GM23338 (cell line): ENCODE measurements around the gene FGF3. TPM values are rescaled to one million over a fixed set of nuclear protein-coding genes. Genes with fewer than 3 reads are reported as not detected.

Experiments used
- ATAC-seq: fragments of 200-7000 bp; cut with Tn5 transposase; 3 replicates; pipeline ENCODE4 v1.9.1; 2020
- DNase-seq: peaks from one replicate; pipeline ENCODE4 v3.0.0-alpha.2; 2015; ENCODE audit warnings: low spot score
- H2AFZ ChIP-seq: fragments of 200-600 bp; sonication (generic); 2 replicates; pipeline ENCODE4 v1.8.0; 2016; ENCODE audit warnings: antibody characterized with exemption, mild to moderate bottlenecking, moderate library complexity
- H3F3A ChIP-seq: fragments of 200-600 bp; sonication (generic); replicated peaks from 2 replicates; pipeline ENCODE4 v1.8.0; 2017; ENCODE audit warnings: antibody characterized with exemption, mixed run types, low read depth
- H3K27ac ChIP-seq: fragments of 200-600 bp; sonication (generic); 2 replicates; pipeline ENCODE4 v1.6.1; 2016; ENCODE audit warnings: low read depth
- H3K27me3 ChIP-seq: fragments of 200-600 bp; sonication (generic); 2 replicates; pipeline ENCODE4 v1.8.0; 2016; ENCODE audit warnings: mild to moderate bottlenecking, mixed run types, moderate library complexity; ENCODE audit not compliant: insufficient read depth
- H3K36me3 ChIP-seq: fragments of 200-600 bp; sonication (generic); 2 replicates; pipeline ENCODE4 v1.8.0; 2016; ENCODE audit warnings: mild to moderate bottlenecking; ENCODE audit not compliant: insufficient read depth
- H3K4me1 ChIP-seq: fragments of 200-600 bp; sonication (generic); 2 replicates; pipeline ENCODE4 v1.8.0; 2016; ENCODE audit warnings: mild to moderate bottlenecking, moderate library complexity; ENCODE audit not compliant: insufficient read depth
- H3K4me2 ChIP-seq: fragments of 200-600 bp; sonication (generic); 2 replicates; pipeline ENCODE4 v1.7.1; 2017; ENCODE audit warnings: mixed run types
- H3K4me3 ChIP-seq: fragments of 200-600 bp; sonication (generic); 2 replicates; pipeline ENCODE4 v1.6.1; 2016; ENCODE audit warnings: mixed run types
- H3K79me2 ChIP-seq: fragments of 200-600 bp; sonication (generic); replicated peaks from 2 replicates; pipeline ENCODE4 v1.8.0; 2017; ENCODE audit warnings: mild to moderate bottlenecking; ENCODE audit not compliant: insufficient read depth
- H3K9me2 ChIP-seq: fragments of 200-600 bp; sonication (generic); 2 replicates; pipeline ENCODE4 v1.8.0; 2017; ENCODE audit not compliant: insufficient read depth
- H4K20me1 ChIP-seq: fragments of 200-600 bp; sonication (generic); replicated peaks from 2 replicates; pipeline ENCODE4 v1.8.0; 2017; ENCODE audit warnings: mild to moderate bottlenecking; ENCODE audit not compliant: insufficient read depth
- H3K27ac Mint-ChIP-seq: 2 replicates; pipeline ENCODE4 v1.8.0; 2020; ENCODE audit warnings: inconsistent platforms, mild to moderate bottlenecking, moderate library complexity, mixed read lengths
- H3K27me3 Mint-ChIP-seq: 3 replicates; pipeline ENCODE4 v1.8.0; 2022; ENCODE audit warnings: low read depth, mild to moderate bottlenecking, moderate library complexity, mixed read lengths, inconsistent platforms; ENCODE audit not compliant: insufficient read depth, poor library complexity
- H3K36me3 Mint-ChIP-seq: 3 replicates; pipeline ENCODE4 v1.8.0; 2021; ENCODE audit warnings: low read depth, mild to moderate bottlenecking, inconsistent platforms, moderate library complexity, mixed read lengths
- H3K4me1 Mint-ChIP-seq: 3 replicates; pipeline ENCODE4 v1.8.0; 2020; ENCODE audit warnings: mild to moderate bottlenecking, inconsistent platforms, mixed read lengths
- H3K4me3 Mint-ChIP-seq: 3 replicates; pipeline ENCODE4 v1.8.0; 2021; ENCODE audit warnings: moderate library complexity, mild to moderate bottlenecking, inconsistent platforms, mixed read lengths
- H3K9me3 Mint-ChIP-seq: 3 replicates; pipeline ENCODE4 v1.8.0; 2020; ENCODE audit warnings: moderate library complexity, mild to moderate bottlenecking, inconsistent platforms, mixed read lengths
- CTCF ChIP-seq, 2 experiments: fragments of 200-600 bp in 1 of 2; sonication (generic) in 1 of 2; conservative IDR thresholded peaks; 2 replicates each; pipeline versions ENCODE4 v1.5.1 to v1.6.1; 2016 to 2017; ENCODE audit warnings: antibody characterized with exemption in 2 of 2, low read depth in 2 of 2, mild to moderate bottlenecking in 2 of 2, moderate library complexity in 1 of 2
- EZH2 ChIP-seq: fragments of 200-600 bp; sonication (generic); IDR thresholded peaks from one replicate; pipeline ENCODE4 v1.8.0; 2017; ENCODE audit warnings: antibody characterized with exemption, mild to moderate bottlenecking, low read depth; ENCODE audit not compliant: unreplicated experiment
- JUNB ChIP-seq: IDR thresholded peaks from one replicate; pipeline ENCODE4 v1.6.1; 2016; ENCODE audit warnings: antibody characterized with exemption; ENCODE audit not compliant: unreplicated experiment
- NANOG ChIP-seq: IDR thresholded peaks from 2 replicates; pipeline ENCODE4 v1.6.1; 2016; ENCODE audit warnings: antibody characterized with exemption, borderline replicate concordance
- REST ChIP-seq: IDR thresholded peaks from one replicate; pipeline ENCODE4 v1.6.1; 2018; ENCODE audit warnings: antibody characterized with exemption; ENCODE audit not compliant: unreplicated experiment
- STAT1 ChIP-seq: IDR thresholded peaks from one replicate; pipeline ENCODE4 v1.6.1; 2016; ENCODE audit warnings: antibody characterized with exemption; ENCODE audit not compliant: unreplicated experiment
- ZNF114 ChIP-seq: fragments of 250-450 bp; sonication (Bioruptor Pico); IDR thresholded peaks from 2 replicates; pipeline ENCODE4 v1.5.0; 2020; ENCODE audit warnings: mild to moderate bottlenecking, moderate library complexity
- ZNF462 ChIP-seq: fragments of 250-450 bp; sonication (Bioruptor Pico); IDR thresholded peaks from 2 replicates; pipeline ENCODE4 v1.5.0; 2020; ENCODE audit warnings: mild to moderate bottlenecking, moderate library complexity
- polyA plus RNA-seq: library from polyadenylated mRNA; unstranded; fragments of >200 nt; fragmentation: Nextera tagmentation; extraction: Ambion mirVana; gene quantifications from 2 replicates; pipeline ENCODE4 v1.2.1, GENCODE V29; 2016
- total RNA-seq: library from RNA; depleted of rRNA; stranded (reverse); fragments of >200 nt; shearing (Covaris generic); gene quantifications from 2 replicates; pipeline ENCODE4 v1.2.3, GENCODE V29; 2014

The FGF3 gene
- total and polyA plus RNA-seq, 2 experiments from 2014 or later = 1.2 TPM; not detected in 1

GRCh38 chr11:69861901-69862300 lies 42.7 kb upstream of the FGF3 start (continued):
- TF ChIP-seq REST = no peak
- no peak for TF ChIP-seq EZH2
- no peak for TF ChIP-seq ZNF114 (CRISPR knock-in tag)

- no peak for DNase-seq
- H3K9me2 ChIP-seq = no peaks in the 10 kb centered on the region
- peaks cover 4% of the 10 kb centered on the region for H3K4me1 Mint-ChIP-seq
- no peak overlapping the region for H3K4me3 ChIP-seq
- H3K79me2 ChIP-seq = no peaks in the 10 kb centered on the region
- H3K27me3 Mint-ChIP-seq = peaks cover 3% of the 10 kb centered on the region
- H3K4me3 Mint-ChIP-seq = no peak overlapping the region
- no peaks in the 10 kb centered on the region for H3F3A ChIP-seq
- H3K27ac ChIP-seq = no peak overlapping the region
- TF ChIP-seq EZH2 (no peak), JUNB (no peak), NANOG (no peak), ZNF114 (CRISPR knock-in tag) (no peak), ZNF462 (CRISPR knock-in tag) (no peak), CTCF (conservative IDR thresholded peaks at IDR 0.05; ENCODE audit: low read depth in 2 of 2) (no peak), STAT1 (no peak)
- no peak for ATAC-seq
- no peaks in the 10 kb centered on the region for H3K27me3 ChIP-seq
- H3K9me3 Mint-ChIP-seq = peaks cover 6% of the 10 kb centered on the region; the same call in 1 of the 3 replicates
- H2AFZ ChIP-seq = no peak overlapping the region
- no peak overlapping the region for H3K4me2 ChIP-seq
- H3K4me1 ChIP-seq = no peaks in the 10 kb centered on the region
- no peaks in the 10 kb centered on the region for H3K36me3 Mint-ChIP-seq
- no peak overlapping the region for H3K27ac Mint-ChIP-seq
- H3K36me3 ChIP-seq = no peaks in the 10 kb centered on the region
- H4K20me1 ChIP-seq = no peaks in the 10 kb centered on the region
Measured at GRCh38 chr11:69860796-69861445, 41.7 kb upstream of the FGF3 start.
